A549 (cell line): ENCODE measurements around the gene ERICH6B.

Experiments used
- BCL3 ChIP-seq: fragments of >200 bp; sonication (Bioruptor Twin); formaldehyde crosslinking; IDR thresholded peaks from 3 replicates; pipeline ENCODE4 v1.6.1; 2016
- CHD2 ChIP-seq: fragments of 150-350 bp; IDR thresholded peaks from 2 replicates; pipeline ENCODE4 v1.6.1; 2014; ENCODE audit warnings: low read length; ENCODE audit not compliant: partially characterized antibody
- CTCF ChIP-seq: fragments of >200 bp; sonication (Bioruptor Twin); formaldehyde crosslinking; IDR thresholded peaks from 3 replicates; pipeline ENCODE4 v1.5.1; 2016
- JUNB ChIP-seq: fragments of >200 bp; sonication (Bioruptor Twin); formaldehyde crosslinking; IDR thresholded peaks from 2 replicates; pipeline ENCODE4 v1.6.1; 2016
- KDM1A ChIP-seq: fragments of 200-600 bp; sonication (generic); IDR thresholded peaks from 2 replicates; pipeline ENCODE4 v1.6.1; 2016; ENCODE audit warnings: low read depth, mild to moderate bottlenecking
- NR3C1 ChIP-seq: fragments of >200 bp; sonication (Bioruptor Twin); formaldehyde crosslinking; IDR thresholded peaks from 3 replicates; pipeline ENCODE4 v1.6.1; 2017
- POLR2A ChIP-seq: IDR thresholded peaks from 2 replicates; pipeline ENCODE4 v1.6.1; 2012; ENCODE audit warnings: mild to moderate bottlenecking, low read length
- POLR2AphosphoS2 ChIP-seq: conservative IDR thresholded peaks from 2 replicates; pipeline ENCODE4 v1.6.1; 2012; ENCODE audit warnings: low read length, improper control_type of control experiment, inconsistent platforms
- RCOR1 ChIP-seq: fragments of 150-350 bp; IDR thresholded peaks from 2 replicates; pipeline ENCODE4 v1.6.1; 2014; ENCODE audit warnings: antibody characterized with exemption, low read length, low read depth
- REST ChIP-seq: fragments of 200-600 bp; sonication (generic); IDR thresholded peaks from 2 replicates; pipeline ENCODE4 v1.6.1; 2016; ENCODE audit warnings: antibody characterized with exemption, mild to moderate bottlenecking, moderate library complexity
- RFX5 ChIP-seq: fragments of 450-650 bp; IDR thresholded peaks from 2 replicates; pipeline ENCODE4 v1.7.1; 2014; ENCODE audit warnings: antibody characterized with exemption, mild to moderate bottlenecking, moderate library complexity

- TF ChIP-seq CTCF (peak; percentile 59), REST (no peak), CHD2 (no peak), NR3C1 (no peak), POLR2AphosphoS2 (no peak), POLR2A (no peak), RCOR1 (no peak), KDM1A (no peak), JUNB (no peak), BCL3 (no peak), RFX5 (no peak)
Observed at GRCh38 chr13:45511310-45512097, 104.0 kb downstream of the ERICH6B start.
